Umbilical cord (tissue), 2 donors: Measurements from ENCODE around the gene EIF2B2. TPM values are rescaled to one million over a fixed set of nuclear protein-coding genes. Genes with fewer than 3 reads are reported as not detected.
"Not testable (repeated sequence)": the region's sequence is repeated elsewhere in the genome, so short reads cannot be mapped to it uniquely, and the experiment has no call there.

Experiments used
- DNase-seq: peaks from one replicate; pipeline ENCODE4 v3.0.0-alpha.2; 2015; ENCODE audit warnings: low spot score
- total RNA-seq: library from RNA; depleted of rRNA; stranded (reverse); fragments of >200 nt; gene quantifications from one replicate; pipeline ENCODE4 v1.2.3, GENCODE V29; 2014; ENCODE audit warnings: low replicate concordance; ENCODE audit not compliant: insufficient read depth

Gene EIF2B2
- total RNA-seq, 1 donor from 2014 or later = 30.1 TPM

GRCh38 chr14:74988993-74989392 is 13.7 kb upstream of the EIF2B2 start:
- DNase-seq = no peak

GRCh38 chr14:74994182-74994581 is 8.5 kb upstream of the EIF2B2 start:
- DNase-seq = not testable (repeated sequence)

GRCh38 chr14:74995781-74996180 is 6.9 kb upstream of the EIF2B2 start:
- DNase-seq = not testable (repeated sequence)

DNA sequence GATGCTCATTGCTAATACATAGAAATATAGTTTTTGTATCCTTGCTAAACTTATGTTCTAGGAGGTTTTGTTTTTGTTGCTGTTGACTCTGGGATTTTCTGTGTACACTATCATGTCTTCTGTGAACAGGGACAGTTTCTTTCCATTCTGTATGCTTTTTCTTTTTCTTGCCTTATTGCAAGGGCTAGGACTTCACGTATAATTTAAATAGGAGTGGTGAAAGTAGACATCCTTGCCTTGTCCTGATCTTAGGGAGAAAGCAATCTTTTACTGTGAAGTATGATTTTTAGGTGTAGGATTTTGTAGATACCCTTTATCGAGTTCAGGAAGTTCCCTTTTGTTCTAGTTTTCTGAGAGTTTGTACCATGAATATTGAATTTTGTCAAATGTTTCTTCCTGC is 1.5 kb upstream of the EIF2B2 start:
- no peak for DNase-seq

DNA sequence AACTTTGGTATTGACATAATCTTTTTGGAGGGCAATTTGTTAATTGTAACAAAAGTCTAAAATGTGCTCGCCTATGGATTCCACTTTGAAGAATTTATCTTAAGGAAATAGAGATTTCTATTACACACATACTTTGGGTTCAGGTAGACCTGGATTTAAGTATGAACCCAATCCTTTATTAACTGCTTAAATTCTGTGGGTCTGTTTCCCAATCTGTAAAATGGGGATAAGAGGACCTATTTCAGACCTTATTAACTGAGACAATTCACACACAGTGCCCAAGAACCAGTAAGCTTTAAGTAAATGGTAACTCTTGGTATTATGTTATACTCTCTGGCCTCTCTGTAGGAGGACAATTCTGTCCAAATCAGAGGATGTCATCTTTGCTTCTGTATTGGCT is 822 bp upstream of the EIF2B2 start:
- no peak for DNase-seq

GRCh38 chr14:75003250-75004027 is 718 bp downstream of the EIF2B2 start:
- DNase-seq = no peak

GRCh38 chr14:75005357-75005756 is 2.6 kb downstream of the EIF2B2 start:
- DNase-seq = no peak

DNA sequence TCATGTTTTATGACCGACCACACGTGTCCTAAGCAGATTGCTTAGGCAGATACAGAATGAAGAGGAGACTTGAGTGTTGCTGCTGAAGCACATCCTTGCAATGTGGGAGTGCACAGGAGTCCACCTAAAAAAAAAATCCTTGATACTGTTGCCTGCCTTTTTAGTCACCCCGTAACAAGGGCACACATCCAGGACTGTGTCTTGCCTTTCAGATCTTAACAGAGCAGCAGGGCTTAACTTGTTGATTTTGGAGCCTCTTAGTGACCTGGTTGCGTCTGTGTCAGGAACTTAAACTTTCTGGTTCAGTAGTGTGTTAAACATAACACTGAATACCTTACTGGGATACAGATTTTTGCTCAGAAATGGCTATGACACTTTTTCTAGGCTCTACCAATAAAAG is 6.5 kb downstream of the EIF2B2 start:
- no peak for DNase-seq

DNA sequence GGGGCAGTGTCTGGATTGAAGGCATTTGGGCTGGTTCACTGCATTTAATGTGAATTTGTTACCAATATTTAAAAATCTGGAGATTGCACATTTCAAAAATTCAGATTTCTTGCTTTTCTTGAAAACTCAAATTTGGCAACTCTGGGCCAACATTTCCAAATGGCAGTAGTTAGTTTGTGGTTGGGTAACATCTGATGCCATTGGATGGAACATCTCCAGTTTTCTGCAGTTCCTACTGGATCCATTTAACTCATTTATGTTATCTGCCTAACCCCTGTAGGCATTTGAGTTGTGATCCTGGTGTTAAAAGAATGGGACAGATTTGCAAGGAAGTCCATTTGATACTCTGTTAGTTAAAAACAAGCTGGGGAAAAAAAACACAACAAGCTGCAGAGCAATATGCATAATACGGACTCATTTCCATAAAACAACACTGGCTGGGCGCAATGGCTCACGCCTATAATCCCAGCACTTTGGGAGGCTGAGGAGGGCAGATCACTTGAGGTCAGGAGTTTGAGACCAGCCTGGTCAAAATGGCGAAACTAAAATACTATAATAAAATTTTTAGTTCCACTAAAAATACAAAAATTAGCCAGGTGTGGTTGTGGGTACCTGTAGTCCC is 7.9 kb downstream of the EIF2B2 start:
- no peak for DNase-seq

DNA sequence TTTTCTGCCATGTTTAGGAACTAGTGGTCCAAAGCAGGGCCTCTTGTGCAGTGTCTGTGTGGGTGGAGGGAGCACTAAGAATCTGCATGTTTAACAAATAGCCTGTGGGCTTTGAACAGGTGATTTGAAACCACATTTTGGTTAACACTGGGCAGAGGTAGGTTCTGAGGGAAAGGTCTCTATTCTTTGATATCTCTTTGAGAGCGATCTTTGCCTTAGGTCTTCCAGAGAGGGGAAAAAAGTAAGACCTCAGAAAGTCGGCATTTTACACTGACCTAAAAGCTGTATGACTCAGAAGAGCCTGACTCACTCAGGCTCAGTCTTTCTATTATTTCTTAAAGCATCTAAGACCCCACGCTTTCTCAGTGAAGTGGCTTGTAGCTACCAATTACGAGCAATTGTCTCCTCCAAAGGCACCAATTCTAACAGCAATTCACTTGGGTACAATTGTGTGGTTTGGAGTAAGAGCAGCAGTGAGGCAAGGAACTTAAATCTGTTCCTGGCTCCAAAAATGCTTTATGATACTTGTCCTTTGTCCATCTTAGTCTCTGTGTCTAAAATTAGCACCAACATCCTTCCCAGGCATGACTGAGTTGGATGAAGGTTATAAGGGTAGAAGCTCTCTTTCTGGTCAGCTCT is 8.8 kb downstream of the EIF2B2 start:
- peak; percentile 32 for DNase-seq

DNA sequence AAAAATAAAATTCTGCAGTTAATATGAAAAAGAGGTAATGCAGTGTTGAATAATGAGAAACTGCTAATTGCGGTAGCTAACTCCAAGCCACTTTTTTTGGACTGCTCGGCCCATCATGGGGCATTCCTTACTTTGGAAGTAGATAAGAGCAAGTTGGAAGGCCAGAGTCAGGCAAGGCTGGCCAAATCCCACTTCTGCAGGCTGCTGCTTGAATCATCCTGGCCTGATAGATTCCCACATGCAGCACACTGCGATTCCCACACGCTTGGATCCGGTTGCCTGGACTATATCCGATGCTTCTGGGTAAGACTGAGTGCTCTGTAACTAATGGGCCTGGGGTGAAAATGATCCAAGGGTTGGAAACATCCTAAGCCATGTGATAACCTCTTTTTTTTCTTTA is 10.6 kb downstream of the EIF2B2 start:
- DNase-seq = no peak

DNA sequence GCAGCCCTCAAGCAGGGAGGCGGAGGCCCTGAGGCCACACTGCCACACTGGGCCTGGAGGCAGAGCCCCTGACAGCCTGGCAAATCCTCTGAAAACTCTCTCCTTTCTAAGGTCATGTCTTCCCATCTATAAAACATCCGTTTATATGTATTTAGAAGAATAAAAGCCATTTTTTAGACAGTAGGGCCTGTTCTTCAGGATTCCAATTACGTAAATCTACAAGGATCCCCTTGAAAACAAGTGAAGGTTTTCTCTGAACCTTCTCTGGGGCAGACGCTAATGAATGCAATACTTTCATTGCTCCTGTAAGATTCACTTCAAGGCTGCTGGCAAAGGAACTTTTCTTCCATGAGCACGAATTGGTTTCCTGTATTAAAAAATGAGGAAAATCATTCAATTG is 12.8 kb downstream of the EIF2B2 start:
- peak; percentile 9 for DNase-seq

DNA sequence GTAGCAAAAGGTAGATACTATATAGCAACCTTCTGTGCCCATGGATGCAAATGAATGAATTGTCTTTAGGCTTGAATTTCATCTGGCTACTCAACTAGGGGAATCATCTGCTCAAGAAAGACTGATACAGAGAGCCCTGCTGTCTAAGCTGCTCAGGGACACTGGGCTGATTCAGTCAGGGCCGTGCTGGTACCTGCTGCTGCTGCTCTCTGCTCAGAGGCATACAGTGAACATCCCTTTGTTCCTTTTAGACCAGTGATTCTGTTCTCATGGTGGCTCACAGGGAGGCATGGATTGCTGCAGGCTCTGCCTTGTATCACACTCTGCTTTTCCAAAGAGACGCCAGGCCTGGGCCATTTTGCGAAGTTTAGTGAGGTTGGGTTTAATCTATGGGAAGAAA is 14.1 kb downstream of the EIF2B2 start:
- DNase-seq = no peak

- DNase-seq = peak; percentile 51
These were observed 16.0 kb downstream of the EIF2B2 start for GRCh38 chr14:75018694-75019093.

DNA sequence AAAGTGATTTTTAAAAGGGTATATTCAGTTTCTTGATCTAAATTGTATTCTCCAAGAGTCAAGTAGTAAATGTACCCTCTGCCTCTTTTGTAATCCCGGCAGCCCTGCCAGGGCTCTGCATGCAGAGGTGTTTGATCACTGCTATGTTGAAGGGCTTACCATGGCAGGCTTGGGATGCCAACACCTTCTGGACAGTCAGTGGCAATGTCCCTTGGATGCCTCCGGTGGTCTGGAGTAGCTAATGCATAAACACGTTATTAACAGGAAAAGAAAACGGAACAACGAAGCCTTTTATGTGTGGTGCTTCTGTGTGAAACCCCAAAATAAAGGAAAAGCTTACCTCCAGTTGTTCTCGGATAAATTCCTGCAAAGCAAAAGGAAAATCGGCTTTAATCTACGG is 19.9 kb downstream of the EIF2B2 start:
- DNase-seq = no peak

DNA sequence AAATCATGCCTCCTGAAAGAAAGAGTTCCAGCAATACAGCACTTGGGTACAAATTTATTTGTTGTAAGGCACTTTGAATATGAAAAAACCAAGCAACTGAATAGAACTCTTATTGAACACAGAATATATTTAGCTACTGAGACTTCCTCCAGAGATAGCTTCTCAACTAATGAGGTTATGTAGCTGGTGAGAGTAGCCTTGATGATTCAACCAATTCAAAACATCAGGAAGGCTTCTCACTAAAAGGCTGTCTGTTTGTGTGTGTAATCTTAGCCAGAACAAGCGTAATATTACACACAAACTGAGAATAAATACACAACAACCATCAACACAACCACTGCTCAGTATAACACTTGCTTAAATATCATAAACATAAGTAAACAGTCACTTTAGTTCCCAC is 20.4 kb downstream of the EIF2B2 start:
- no peak for DNase-seq

DNA sequence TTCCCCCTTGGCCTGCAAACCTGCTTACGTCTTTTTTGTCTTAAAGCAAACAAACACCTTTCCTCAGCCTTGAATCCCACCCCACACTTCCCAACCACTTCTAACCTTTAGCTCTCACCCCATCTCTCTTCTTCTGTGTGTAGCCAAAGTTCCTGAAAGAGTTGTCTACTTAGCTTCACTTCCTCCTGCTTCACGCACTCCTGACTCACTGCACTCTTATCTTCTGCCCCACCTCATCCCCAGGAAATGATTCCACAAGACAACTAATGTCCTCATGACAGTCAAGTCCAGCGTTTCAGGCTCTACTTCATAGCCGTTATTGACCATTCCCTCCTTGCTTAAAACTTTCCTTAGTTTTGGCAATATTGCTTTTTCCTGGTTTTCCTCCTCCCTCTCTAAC is 22.4 kb downstream of the EIF2B2 start:
- DNase-seq = no peak

DNA sequence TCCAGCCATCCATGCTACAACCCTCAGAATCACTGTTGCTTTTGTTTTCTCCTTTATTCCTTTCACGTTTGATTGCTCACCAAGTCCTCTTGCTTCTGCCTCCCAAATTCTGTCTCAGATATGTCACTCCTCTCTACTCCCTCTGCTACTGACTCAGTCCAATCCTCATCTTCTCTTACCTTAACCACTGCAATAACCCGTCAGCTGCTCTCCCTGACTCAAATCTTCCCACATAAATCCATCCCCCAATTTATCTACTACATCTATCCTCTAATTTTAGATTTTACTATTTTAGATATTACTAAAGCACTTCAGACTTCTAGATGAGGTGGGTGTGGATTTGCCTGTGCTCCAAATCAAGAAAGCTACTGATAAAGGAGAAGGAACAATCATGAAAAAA is 23.2 kb downstream of the EIF2B2 start:
- DNase-seq = no peak

GRCh38 chr14:75030147-75030546 is 27.4 kb downstream of the EIF2B2 start:
- no peak for DNase-seq

- no peak for DNase-seq
These were observed 30.2 kb downstream of the EIF2B2 start for GRCh38 chr14:75032939-75033338.

DNA sequence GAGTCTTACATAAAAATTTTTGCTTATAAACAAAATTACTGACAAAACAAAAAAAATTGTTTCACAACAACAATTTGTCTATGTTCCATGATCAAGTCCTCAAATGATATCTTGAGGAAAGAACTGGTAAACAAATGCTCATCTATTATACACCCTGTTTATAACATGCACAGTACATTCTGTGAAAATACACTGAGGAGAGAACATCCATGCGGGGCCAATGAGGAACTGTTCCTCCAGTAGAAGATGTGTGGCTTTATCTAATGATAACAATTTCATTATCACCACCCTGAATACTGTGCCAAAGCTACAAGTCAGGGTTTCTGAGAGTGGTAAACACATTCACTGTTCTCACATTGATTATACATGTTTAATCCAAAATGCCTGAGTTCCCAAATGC is 37.8 kb downstream of the EIF2B2 start:
- no peak for DNase-seq

GRCh38 chr14:75040959-75041358 is 38.2 kb downstream of the EIF2B2 start:
- DNase-seq = no peak

- no peak for DNase-seq
These were observed 38.9 kb downstream of the EIF2B2 start for GRCh38 chr14:75041613-75042012.
